HepG2 (cell line): Measurements from ENCODE around the gene EEF1A1. TPM values are rescaled to one million over a fixed set of nuclear protein-coding genes. Genes with fewer than 3 reads are reported as not detected.

Source experiments
- CHCHD3 ChIP-seq: sonication (generic); formaldehyde crosslinking; IDR thresholded peaks from 2 replicates; pipeline ENCODE4 v1.8.0; 2022; ENCODE audit warnings: mild to moderate bottlenecking, missing genetic modification reagents, moderate library complexity
- HMG20B ChIP-seq: conservative IDR thresholded peaks from 2 replicates; pipeline ENCODE4 v1.6.1; 2016; ENCODE audit warnings: missing genetic modification reagents, missing compliant biosample characterization
- PAXIP1 ChIP-seq: sonication (generic); formaldehyde crosslinking; conservative IDR thresholded peaks from 2 replicates; pipeline ENCODE4 v1.4.0; 2020; ENCODE audit warnings: mild to moderate bottlenecking, missing genetic modification reagents, moderate library complexity
- SATB2 ChIP-seq: sonication (generic); formaldehyde crosslinking; IDR thresholded peaks from 2 replicates; pipeline ENCODE4 v1.5.0; 2020; ENCODE audit warnings: missing genetic modification reagents
- ZBTB34 ChIP-seq: sonication (generic); formaldehyde crosslinking; IDR thresholded peaks from 2 replicates; pipeline ENCODE4 v1.8.0; 2022; ENCODE audit warnings: mild to moderate bottlenecking, missing genetic modification reagents
- ZBTB4 ChIP-seq: sonication (generic); formaldehyde crosslinking; IDR thresholded peaks from 2 replicates; pipeline ENCODE4 v1.4.0; 2020; ENCODE audit warnings: missing genetic modification reagents, mild to moderate bottlenecking, borderline replicate concordance
- ZNF143 ChIP-seq: sonication (generic); formaldehyde crosslinking; IDR thresholded peaks from 2 replicates; pipeline ENCODE4 v1.4.0; 2020; ENCODE audit warnings: missing genetic modification reagents
- ZNF235 ChIP-seq: sonication (generic); formaldehyde crosslinking; IDR thresholded peaks from 2 replicates; pipeline ENCODE4 v1.8.1; 2023; ENCODE audit warnings: mild to moderate bottlenecking, missing genetic modification reagents, borderline replicate concordance
- ZNF350 ChIP-seq: sonication (generic); formaldehyde crosslinking; IDR thresholded peaks from 2 replicates; pipeline ENCODE4 v1.4.0; 2020; ENCODE audit warnings: mild to moderate bottlenecking, low read depth, missing genetic modification reagents, borderline replicate concordance
- ZNF468 ChIP-seq: sonication (generic); formaldehyde crosslinking; IDR thresholded peaks from 2 replicates; pipeline ENCODE4 v1.8.0; 2022; ENCODE audit warnings: mild to moderate bottlenecking, moderate library complexity, missing genetic modification reagents
- ZNF512 ChIP-seq: sonication (generic); formaldehyde crosslinking; IDR thresholded peaks from 2 replicates; pipeline ENCODE4 v1.4.0; 2020; ENCODE audit warnings: mild to moderate bottlenecking, missing genetic modification reagents
- ZNF589 ChIP-seq: sonication (generic); formaldehyde crosslinking; conservative IDR thresholded peaks from 2 replicates; pipeline ENCODE4 v1.8.0; 2022; ENCODE audit warnings: mild to moderate bottlenecking, moderate library complexity, missing genetic modification reagents
- polyA plus RNA-seq, 8 experiments: library from polyadenylated mRNA; depleted of rRNA in 3 of 8; stranded (reverse) in 7 of 8; unstranded in 1 of 8; fragments of >200 nt; fragmentation: Illumina TruSeq in 4 of 8; extraction: Trizol in 4 of 8; gene quantifications; 2 replicates each; pipeline versions ENCODE4 v1.2.1 to v1.2.3, GENCODE V29; 2011 to 2016; ENCODE audit warnings: low read depth in 4 of 8, missing spikeins in 1 of 8, mixed read lengths in 1 of 8; ENCODE audit not compliant: insufficient read depth in 1 of 8
- total RNA-seq, 5 experiments: library from RNA; depleted of rRNA; stranded (reverse); fragments of >200 nt; fragmentation: Illumina TruSeq; extraction: Trizol; gene quantifications; 2 replicates each; pipeline ENCODE4 v1.2.3, GENCODE V29; 2016; ENCODE audit warnings: low read depth in 1 of 5
- TF ChIP-seq, protein P1 (sequence below): sonication (generic); formaldehyde crosslinking; IDR thresholded peaks from 2 replicates; pipeline ENCODE4 v1.4.0; 2020; ENCODE audit warnings: mild to moderate bottlenecking, low read depth, missing genetic modification reagents

Gene EEF1A1
- total and polyA plus RNA-seq, 2 of the 13 experiments (the other 11 are each of a cell fraction or from before 2014, with no cell fraction given) = 13,726 to 17,172 TPM

DNA sequence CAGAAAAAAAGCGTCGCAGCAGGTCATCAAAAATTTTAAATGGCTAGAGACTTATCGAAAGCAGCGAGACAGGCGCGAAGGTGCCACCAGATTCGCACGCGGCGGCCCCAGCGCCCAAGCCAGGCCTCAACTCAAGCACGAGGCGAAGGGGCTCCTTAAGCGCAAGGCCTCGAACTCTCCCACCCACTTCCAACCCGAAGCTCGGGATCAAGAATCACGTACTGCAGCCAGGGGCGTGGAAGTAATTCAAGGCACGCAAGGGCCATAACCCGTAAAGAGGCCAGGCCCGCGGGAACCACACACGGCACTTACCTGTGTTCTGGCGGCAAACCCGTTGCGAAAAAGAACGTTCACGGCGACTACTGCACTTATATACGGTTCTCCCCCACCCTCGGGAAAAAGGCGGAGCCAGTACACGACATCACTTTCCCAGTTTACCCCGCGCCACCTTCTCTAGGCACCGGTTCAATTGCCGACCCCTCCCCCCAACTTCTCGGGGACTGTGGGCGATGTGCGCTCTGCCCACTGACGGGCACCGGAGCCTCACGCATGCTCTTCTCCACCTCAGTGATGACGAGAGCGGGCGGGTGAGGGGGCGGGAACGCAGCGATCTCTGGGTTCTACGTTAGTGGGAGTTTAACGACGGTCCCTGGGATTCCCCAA, at the start of gene EEF1A1 (continued):
- 0 out of 2 replicates have a peak, but pooled peaks have one; percentile 48 for TF ChIP-seq PAXIP1 (CRISPR knock-in tag)
- peak; percentile 41; the same call in 1 of the 2 replicates for TF ChIP-seq ZNF235 (CRISPR knock-in tag)
- TF ChIP-seq ZBTB4 (CRISPR knock-in tag) = no peak
- TF ChIP-seq ZNF589 (CRISPR knock-in tag) = peak; percentile 61; the same call in 1 of the 2 replicates
- no peak for TF ChIP-seq HMG20B (CRISPR knock-in tag)
- TF ChIP-seq, protein P1, sequence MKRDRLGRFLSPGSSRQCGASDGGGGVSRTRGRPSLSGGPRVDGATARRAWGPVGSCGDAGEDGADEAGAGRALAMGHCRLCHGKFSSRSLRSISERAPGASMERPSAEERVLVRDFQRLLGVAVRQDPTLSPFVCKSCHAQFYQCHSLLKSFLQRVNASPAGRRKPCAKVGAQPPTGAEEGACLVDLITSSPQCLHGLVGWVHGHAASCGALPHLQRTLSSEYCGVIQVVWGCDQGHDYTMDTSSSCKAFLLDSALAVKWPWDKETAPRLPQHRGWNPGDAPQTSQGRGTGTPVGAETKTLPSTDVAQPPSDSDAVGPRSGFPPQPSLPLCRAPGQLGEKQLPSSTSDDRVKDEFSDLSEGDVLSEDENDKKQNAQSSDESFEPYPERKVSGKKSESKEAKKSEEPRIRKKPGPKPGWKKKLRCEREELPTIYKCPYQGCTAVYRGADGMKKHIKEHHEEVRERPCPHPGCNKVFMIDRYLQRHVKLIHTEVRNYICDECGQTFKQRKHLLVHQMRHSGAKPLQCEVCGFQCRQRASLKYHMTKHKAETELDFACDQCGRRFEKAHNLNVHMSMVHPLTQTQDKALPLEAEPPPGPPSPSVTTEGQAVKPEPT = no peak; the same call in 1 of the 2 replicates
- TF ChIP-seq ZNF512 (CRISPR knock-in tag) = no peak
- TF ChIP-seq ZBTB34 (CRISPR knock-in tag) = peak; percentile 66; the same call in 1 of the 2 replicates
- TF ChIP-seq SATB2 (CRISPR knock-in tag) = peak; percentile 84
- TF ChIP-seq ZNF143 (CRISPR knock-in tag) = peak; percentile 89
- peak; percentile 75; the same call in 1 of the 2 replicates for TF ChIP-seq ZNF350
- TF ChIP-seq ZNF468 (CRISPR knock-in tag) = no peak
- no peak for TF ChIP-seq CHCHD3
